ENCODE data around the gene PPARG. TPM values are rescaled to one million over a fixed set of nuclear protein-coding genes. Genes with fewer than 3 reads are reported as not detected.

The PPARG gene
- polyA plus RNA-seq, 1 of the 3 experiments (the other 2 are of a cell fraction), result 2.8 TPM

DNA sequence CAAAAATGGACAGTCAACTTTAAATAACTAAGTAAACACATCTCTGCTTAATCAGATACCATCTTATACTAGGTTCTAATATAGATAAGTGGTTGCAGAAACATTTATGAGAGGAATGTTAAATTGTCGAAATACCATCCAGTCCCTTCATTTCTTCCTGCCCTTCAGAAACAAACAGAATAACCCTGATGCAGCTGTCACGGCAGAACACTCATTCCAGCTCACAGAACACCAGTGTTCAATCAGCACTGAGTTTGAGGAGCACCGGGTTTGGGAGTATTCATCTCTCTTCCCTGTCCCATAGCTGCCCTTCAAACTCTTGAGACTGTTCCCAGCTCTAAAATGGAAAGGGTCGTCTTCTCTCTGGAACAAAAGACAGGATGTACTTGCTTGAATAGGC lies 134.3 kb downstream of the PPARG start (continued):
- TF ChIP-seq, protein P1, sequence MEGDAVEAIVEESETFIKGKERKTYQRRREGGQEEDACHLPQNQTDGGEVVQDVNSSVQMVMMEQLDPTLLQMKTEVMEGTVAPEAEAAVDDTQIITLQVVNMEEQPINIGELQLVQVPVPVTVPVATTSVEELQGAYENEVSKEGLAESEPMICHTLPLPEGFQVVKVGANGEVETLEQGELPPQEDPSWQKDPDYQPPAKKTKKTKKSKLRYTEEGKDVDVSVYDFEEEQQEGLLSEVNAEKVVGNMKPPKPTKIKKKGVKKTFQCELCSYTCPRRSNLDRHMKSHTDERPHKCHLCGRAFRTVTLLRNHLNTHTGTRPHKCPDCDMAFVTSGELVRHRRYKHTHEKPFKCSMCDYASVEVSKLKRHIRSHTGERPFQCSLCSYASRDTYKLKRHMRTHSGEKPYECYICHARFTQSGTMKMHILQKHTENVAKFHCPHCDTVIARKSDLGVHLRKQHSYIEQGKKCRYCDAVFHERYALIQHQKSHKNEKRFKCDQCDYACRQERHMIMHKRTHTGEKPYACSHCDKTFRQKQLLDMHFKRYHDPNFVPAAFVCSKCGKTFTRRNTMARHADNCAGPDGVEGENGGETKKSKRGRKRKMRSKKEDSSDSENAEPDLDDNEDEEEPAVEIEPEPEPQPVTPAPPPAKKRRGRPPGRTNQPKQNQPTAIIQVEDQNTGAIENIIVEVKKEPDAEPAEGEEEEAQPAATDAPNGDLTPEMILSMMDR (IDR thresholded peaks at IDR 0.05), result no peak
- no peak for TF ChIP-seq YY1 (IDR thresholded peaks at IDR 0.05; ENCODE audit: low read depth)

DNA sequence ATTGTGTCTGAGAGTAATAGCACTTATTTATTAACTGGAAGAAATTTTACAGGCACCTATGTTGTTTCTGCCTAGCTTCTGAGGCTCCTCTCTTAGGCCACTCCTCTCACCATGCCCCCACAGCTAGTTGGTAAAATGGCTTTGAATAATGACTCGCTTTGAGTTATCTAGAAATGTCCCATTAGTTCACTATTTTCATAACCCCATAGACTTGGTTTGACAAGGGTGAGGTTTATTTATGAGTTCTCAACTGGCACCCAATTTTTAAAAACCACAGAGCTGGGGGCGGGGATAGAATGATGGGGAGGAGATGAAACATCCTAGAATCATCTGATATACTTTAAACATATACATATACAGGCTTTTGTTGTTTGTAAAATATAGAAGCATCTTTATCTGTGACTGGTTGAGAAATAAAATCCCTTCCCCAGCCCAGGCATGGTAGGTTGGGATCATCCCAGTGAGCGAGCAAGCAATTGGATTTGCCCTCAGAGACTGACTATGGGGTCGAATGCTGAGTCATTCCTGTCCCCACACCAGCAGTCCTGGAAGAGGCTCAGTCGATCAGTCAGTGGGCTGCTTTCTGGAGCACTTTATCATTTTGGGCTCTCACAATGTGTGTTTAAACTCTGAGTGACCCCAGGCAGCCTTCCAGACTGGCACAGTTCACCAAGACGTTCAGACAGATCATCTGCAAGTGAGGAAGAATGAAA lies 135.2 kb downstream of the PPARG start:
- no peaks in the 10 kb centered on the region for H4K20me1 ChIP-seq (ENCODE audit: insufficient read depth)
- POLR2A ChIA-PET, result no interaction called here
- peaks cover 11% of the 10 kb centered on the region for H3F3A ChIP-seq (replicated peaks; ENCODE audit: insufficient read depth)
- DNase-seq, result peak; percentile 40
- 33% methylated on average over 6 of the region's 6 CpGs for WGBS (ENCODE audit: low lambda C conversion rate)
- H3K27ac ChIP-seq (ENCODE audit: low read depth in 2 of 2, low read length in 1 of 2), result peak overlapping the region; percentile 56 to 63; a peak in 3 of 4 replicates
- no peaks in the 10 kb centered on the region for H3K9me2 ChIP-seq
- CTCF ChIA-PET, result interaction anchor here (1.3 to 3.3 kb wide), 3 partner anchors 14 to 56 kb away, joined by 3 to 13 read pairs (median 3); no protein-coding TSS in a partner anchor
- H3K9ac ChIP-seq, result no peak overlapping the region
- H3K79me2 ChIP-seq (ENCODE audit: insufficient read depth), result no peaks in the 10 kb centered on the region; the same call in 1 of the 2 replicates
- peaks cover 18 to 31% of the 10 kb centered on the region in 2 experiments for H3K4me1 ChIP-seq (ENCODE audit: control insufficient read depth in 1 of 2, insufficient read depth in 2 of 2, low read depth in 1 of 2, low read length in 1 of 2)
- no peaks in the 10 kb centered on the region for H3K36me3 ChIP-seq (replicated peaks in 1 of 2; ENCODE audit: control insufficient read depth in 1 of 2, insufficient read depth in 2 of 2, low read length in 1 of 2)
- H3K27me3 ChIP-seq (ENCODE audit: insufficient read depth), result no peaks in the 10 kb centered on the region
- no peaks in the 10 kb centered on the region for H3K9me3 ChIP-seq
- H2AFZ ChIP-seq (ENCODE audit: low read depth), result no peak overlapping the region; the same call in 1 of the 2 replicates
- no peak overlapping the region; a peak in 2 of 4 replicates for H3K4me3 ChIP-seq (ENCODE audit: low read depth in 2 of 2, low read length in 1 of 2)
- peak overlapping the region; percentile 61 for H3K4me2 ChIP-seq
- TF ChIP-seq GATA2 (CRISPR knock-in tag; IDR thresholded peaks at IDR 0.05), result no peak
- no peak for TF ChIP-seq GABPA (IDR thresholded peaks at IDR 0.05; ENCODE audit: low read depth)
- TF ChIP-seq, protein P2, sequence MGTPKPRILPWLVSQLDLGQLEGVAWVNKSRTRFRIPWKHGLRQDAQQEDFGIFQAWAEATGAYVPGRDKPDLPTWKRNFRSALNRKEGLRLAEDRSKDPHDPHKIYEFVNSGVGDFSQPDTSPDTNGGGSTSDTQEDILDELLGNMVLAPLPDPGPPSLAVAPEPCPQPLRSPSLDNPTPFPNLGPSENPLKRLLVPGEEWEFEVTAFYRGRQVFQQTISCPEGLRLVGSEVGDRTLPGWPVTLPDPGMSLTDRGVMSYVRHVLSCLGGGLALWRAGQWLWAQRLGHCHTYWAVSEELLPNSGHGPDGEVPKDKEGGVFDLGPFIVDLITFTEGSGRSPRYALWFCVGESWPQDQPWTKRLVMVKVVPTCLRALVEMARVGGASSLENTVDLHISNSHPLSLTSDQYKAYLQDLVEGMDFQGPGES (IDR thresholded peaks at IDR 0.05; ENCODE audit: low read depth, low read length), result no peak
- TF ChIP-seq NFIC (IDR thresholded peaks at IDR 0.05; ENCODE audit: borderline replicate concordance), result peak; percentile 35; the same call in 1 of the 2 replicates
- TF ChIP-seq MXI1 (IDR thresholded peaks at IDR 0.05; ENCODE audit: low read depth, low read length), result no peak
- TF ChIP-seq FOXM1 (IDR thresholded peaks at IDR 0.05; ENCODE audit: low read depth), result no peak
- TF ChIP-seq, protein P3, sequence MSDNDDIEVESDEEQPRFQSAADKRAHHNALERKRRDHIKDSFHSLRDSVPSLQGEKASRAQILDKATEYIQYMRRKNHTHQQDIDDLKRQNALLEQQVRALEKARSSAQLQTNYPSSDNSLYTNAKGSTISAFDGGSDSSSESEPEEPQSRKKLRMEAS (IDR thresholded peaks at IDR 0.05; ENCODE audit: low read depth), result no peak
- TF ChIP-seq CHD2 (IDR thresholded peaks at IDR 0.05; ENCODE audit: low read length, partially characterized antibody), result no peak
- no peak for TF ChIP-seq ELF1 (IDR thresholded peaks at IDR 0.05)
- TF ChIP-seq TEAD4 (IDR thresholded peaks at IDR 0.05; ENCODE audit: borderline replicate concordance, insufficient read depth), result no peak; the same call in 1 of the 2 replicates
- TF ChIP-seq, protein P4, sequence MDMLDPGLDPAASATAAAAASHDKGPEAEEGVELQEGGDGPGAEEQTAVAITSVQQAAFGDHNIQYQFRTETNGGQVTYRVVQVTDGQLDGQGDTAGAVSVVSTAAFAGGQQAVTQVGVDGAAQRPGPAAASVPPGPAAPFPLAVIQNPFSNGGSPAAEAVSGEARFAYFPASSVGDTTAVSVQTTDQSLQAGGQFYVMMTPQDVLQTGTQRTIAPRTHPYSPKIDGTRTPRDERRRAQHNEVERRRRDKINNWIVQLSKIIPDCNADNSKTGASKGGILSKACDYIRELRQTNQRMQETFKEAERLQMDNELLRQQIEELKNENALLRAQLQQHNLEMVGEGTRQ (IDR thresholded peaks at IDR 0.05; ENCODE audit: borderline replicate concordance, low read depth, low read length), result no peak
- peak in 1 of 2 experiments; percentile 41; a peak in 2 of 4 replicates for TF ChIP-seq EP300 (IDR thresholded peaks at IDR 0.05; ENCODE audit: borderline replicate concordance in 1 of 2, low read depth in 1 of 2, low read length in 1 of 2)
- TF ChIP-seq, protein P5, sequence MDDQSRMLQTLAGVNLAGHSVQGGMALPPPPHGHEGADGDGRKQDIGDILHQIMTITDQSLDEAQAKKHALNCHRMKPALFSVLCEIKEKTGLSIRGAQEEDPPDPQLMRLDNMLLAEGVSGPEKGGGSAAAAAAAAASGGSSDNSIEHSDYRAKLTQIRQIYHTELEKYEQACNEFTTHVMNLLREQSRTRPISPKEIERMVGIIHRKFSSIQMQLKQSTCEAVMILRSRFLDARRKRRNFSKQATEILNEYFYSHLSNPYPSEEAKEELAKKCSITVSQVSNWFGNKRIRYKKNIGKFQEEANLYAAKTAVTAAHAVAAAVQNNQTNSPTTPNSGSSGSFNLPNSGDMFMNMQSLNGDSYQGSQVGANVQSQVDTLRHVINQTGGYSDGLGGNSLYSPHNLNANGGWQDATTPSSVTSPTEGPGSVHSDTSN (IDR thresholded peaks at IDR 0.05), result peak; percentile 44
- TF ChIP-seq RXRA (IDR thresholded peaks at IDR 0.05; ENCODE audit: borderline replicate concordance, low read depth), result peak; percentile 91
- TF ChIP-seq RFX5 (IDR thresholded peaks at IDR 0.05; ENCODE audit: low read length), result no peak
- TF ChIP-seq RCOR1 (IDR thresholded peaks at IDR 0.05; ENCODE audit: low read length), result no peak
- TF ChIP-seq JUND (IDR thresholded peaks at IDR 0.05), result no peak; the same call in 1 of the 2 replicates
- TF ChIP-seq SMC3 (IDR thresholded peaks at IDR 0.05; ENCODE audit: low read depth, low read length), result no peak
- TF ChIP-seq FOSL2 (IDR thresholded peaks at IDR 0.05; ENCODE audit: borderline replicate concordance, low read depth), result peak; percentile 31; the same call in 1 of the 2 replicates
- no peak for TF ChIP-seq SIN3A (IDR thresholded peaks at IDR 0.05; ENCODE audit: borderline replicate concordance, low read depth, low read length)
- TF ChIP-seq YY1 (IDR thresholded peaks at IDR 0.05; ENCODE audit: low read depth), result no peak
- peak; percentile 32; the same call in 1 of the 2 replicates for TF ChIP-seq TCF12 (IDR thresholded peaks at IDR 0.05)
- no peak for TF ChIP-seq TAF1 (IDR thresholded peaks at IDR 0.05; ENCODE audit: borderline replicate concordance, low read depth, low read length)

Measured in SK-N-SH (cell line).